ENCODE measurements around the gene BORCS6. TPM values are rescaled to one million over a fixed set of nuclear protein-coding genes. Genes with fewer than 3 reads are reported as not detected.

Gene BORCS6
- total and polyA plus RNA-seq, 9 of the 15 experiments (the other 6 are each of a cell fraction or from before 2014, with no cell fraction given): 0.01 to 7.4 (median 2.3) TPM

GRCh38 chr17:8147805-8148404 lies 42.1 kb downstream of the BORCS6 start:
- H3K36me3 ChIP-seq (ENCODE audit: control insufficient read depth, insufficient read depth, low read length): peaks cover 57% of the 10 kb centered on the region; the same call in 2 of the 3 replicates
- FAIRE-seq: no peak
- intact Hi-C loops (cut with micrococcal nuclease): no loop called here

More at GRCh38 chr17:8147805-8148404, 42.1 kb downstream of the BORCS6 start:
- no peaks in the 10 kb centered on the region for H3K9me3 ChIP-seq (replicated peaks; ENCODE audit: control insufficient read depth, insufficient read depth, low read depth, low read length)
- no peaks in the 10 kb centered on the region for H3K9me1 ChIP-seq (ENCODE audit: control insufficient read depth, insufficient read depth, low read length)
- BruUV-seq (replicated peaks): no TSS peak
- DNase-seq (ENCODE audit: extremely low read depth in 1 of 4, low spot score in 3 of 4) (no peak), ATAC-seq (no peak)
- 87% methylated on average over 9 of the region's 13 CpGs for WGBS (ENCODE audit: insufficient coverage, low coverage, missing lambda C conversion rate)
- TF ChIP-seq FOSL1 (tag; conservative IDR thresholded peaks at IDR 0.05): no peak
- no peak for TF ChIP-seq CHAMP1 (IDR thresholded peaks at IDR 0.05)
- no peak for TF ChIP-seq ZNF780A (CRISPR knock-in tag; IDR thresholded peaks at IDR 0.05)
- no peak for TF ChIP-seq KAT2B (IDR thresholded peaks at IDR 0.05; ENCODE audit: low read depth, low read length)
- no peak for TF ChIP-seq POLR2H (tag; IDR thresholded peaks at IDR 0.05; ENCODE audit: low read depth)
- TF ChIP-seq ETV5 (CRISPR knock-in tag; IDR thresholded peaks at IDR 0.05; ENCODE audit: low read depth): no peak
- no peaks in the 10 kb centered on the region for H3K27me3 ChIP-seq (ENCODE audit: control insufficient read depth in 2 of 2, insufficient read depth in 2 of 2, low read length in 2 of 2)
- no peak overlapping the region for H3K9ac ChIP-seq (ENCODE audit: insufficient read depth in 1 of 2, low read depth in 2 of 2, low read length in 2 of 2)
- H3K4me3 ChIP-seq: no peak overlapping the region
- peaks cover 24% of the 10 kb centered on the region for H3K79me2 ChIP-seq (ENCODE audit: control insufficient read depth, insufficient read depth, low read length)
- no peak overlapping the region for H3K27ac ChIP-seq (ENCODE audit: extremely low read depth, low read depth, low read length)
- H3K4me2 ChIP-seq (ENCODE audit: insufficient read depth, low read length): no peak overlapping the region
- POLR2A ChIA-PET: interaction anchor here (0.9 kb wide), 1 partner anchor 8 kb away, joined by 3 read pairs; no protein-coding TSS in a partner anchor
- H4K20me1 ChIP-seq (replicated peaks; ENCODE audit: control insufficient read depth, insufficient read depth, low read length): 0 out of 2 replicates have a peak, but pooled peaks cover 4% of the 10 kb centered on the region
- CTCF ChIA-PET (ENCODE audit: low intra/inter-chr PET ratio): interaction anchor here (0.5 kb wide), 1 partner anchor 73 kb away, joined by 3 read pairs; no protein-coding TSS in a partner anchor
- in situ Hi-C loops (cut with MboI): no loop called here
- H3K4me1 ChIP-seq (replicated peaks in 1 of 2; ENCODE audit: control insufficient read depth in 2 of 2, insufficient read depth in 2 of 2, low read length in 2 of 2): peaks cover 5 to 37% of the 10 kb centered on the region in 2 experiments
- no peak overlapping the region for H2AFZ ChIP-seq (ENCODE audit: low read depth, low read length)
